ENCODE results near the gene ABL1.

GRCh38 chr9:130837643-130838042 is 2.6 kb downstream of the ABL1 start:
- TF ChIP-seq, protein P1, sequence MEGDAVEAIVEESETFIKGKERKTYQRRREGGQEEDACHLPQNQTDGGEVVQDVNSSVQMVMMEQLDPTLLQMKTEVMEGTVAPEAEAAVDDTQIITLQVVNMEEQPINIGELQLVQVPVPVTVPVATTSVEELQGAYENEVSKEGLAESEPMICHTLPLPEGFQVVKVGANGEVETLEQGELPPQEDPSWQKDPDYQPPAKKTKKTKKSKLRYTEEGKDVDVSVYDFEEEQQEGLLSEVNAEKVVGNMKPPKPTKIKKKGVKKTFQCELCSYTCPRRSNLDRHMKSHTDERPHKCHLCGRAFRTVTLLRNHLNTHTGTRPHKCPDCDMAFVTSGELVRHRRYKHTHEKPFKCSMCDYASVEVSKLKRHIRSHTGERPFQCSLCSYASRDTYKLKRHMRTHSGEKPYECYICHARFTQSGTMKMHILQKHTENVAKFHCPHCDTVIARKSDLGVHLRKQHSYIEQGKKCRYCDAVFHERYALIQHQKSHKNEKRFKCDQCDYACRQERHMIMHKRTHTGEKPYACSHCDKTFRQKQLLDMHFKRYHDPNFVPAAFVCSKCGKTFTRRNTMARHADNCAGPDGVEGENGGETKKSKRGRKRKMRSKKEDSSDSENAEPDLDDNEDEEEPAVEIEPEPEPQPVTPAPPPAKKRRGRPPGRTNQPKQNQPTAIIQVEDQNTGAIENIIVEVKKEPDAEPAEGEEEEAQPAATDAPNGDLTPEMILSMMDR (IDR thresholded peaks at IDR 0.05; ENCODE audit: poor library complexity, severe bottlenecking), result no peak
- no peak for TF ChIP-seq TAF1 (IDR thresholded peaks at IDR 0.05; ENCODE audit: low read depth)
- TF ChIP-seq, protein P2, sequence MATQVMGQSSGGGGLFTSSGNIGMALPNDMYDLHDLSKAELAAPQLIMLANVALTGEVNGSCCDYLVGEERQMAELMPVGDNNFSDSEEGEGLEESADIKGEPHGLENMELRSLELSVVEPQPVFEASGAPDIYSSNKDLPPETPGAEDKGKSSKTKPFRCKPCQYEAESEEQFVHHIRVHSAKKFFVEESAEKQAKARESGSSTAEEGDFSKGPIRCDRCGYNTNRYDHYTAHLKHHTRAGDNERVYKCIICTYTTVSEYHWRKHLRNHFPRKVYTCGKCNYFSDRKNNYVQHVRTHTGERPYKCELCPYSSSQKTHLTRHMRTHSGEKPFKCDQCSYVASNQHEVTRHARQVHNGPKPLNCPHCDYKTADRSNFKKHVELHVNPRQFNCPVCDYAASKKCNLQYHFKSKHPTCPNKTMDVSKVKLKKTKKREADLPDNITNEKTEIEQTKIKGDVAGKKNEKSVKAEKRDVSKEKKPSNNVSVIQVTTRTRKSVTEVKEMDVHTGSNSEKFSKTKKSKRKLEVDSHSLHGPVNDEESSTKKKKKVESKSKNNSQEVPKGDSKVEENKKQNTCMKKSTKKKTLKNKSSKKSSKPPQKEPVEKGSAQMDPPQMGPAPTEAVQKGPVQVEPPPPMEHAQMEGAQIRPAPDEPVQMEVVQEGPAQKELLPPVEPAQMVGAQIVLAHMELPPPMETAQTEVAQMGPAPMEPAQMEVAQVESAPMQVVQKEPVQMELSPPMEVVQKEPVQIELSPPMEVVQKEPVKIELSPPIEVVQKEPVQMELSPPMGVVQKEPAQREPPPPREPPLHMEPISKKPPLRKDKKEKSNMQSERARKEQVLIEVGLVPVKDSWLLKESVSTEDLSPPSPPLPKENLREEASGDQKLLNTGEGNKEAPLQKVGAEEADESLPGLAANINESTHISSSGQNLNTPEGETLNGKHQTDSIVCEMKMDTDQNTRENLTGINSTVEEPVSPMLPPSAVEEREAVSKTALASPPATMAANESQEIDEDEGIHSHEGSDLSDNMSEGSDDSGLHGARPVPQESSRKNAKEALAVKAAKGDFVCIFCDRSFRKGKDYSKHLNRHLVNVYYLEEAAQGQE (IDR thresholded peaks at IDR 0.05; ENCODE audit: borderline replicate concordance), result no peak
- TF ChIP-seq EP300 (conservative IDR thresholded peaks at IDR 0.05; ENCODE audit: poor library complexity, severe bottlenecking), result peak; percentile 62
- TF ChIP-seq POLR2AphosphoS5 (IDR thresholded peaks at IDR 0.05), result no peak
- TF ChIP-seq EZH2 (IDR thresholded peaks at IDR 0.05; ENCODE audit: borderline replicate concordance, insufficient read depth, low read length, poor library complexity, severe bottlenecking), result no peak
- no peak for TF ChIP-seq RAD21 (conservative IDR thresholded peaks at IDR 0.05)
- TF ChIP-seq SMC3 (conservative IDR thresholded peaks at IDR 0.05; ENCODE audit: poor library complexity), result no peak

Data from neural cell (in vitro differentiated cells).